GM21360 (cell line): ENCODE data around the gene PSMA2.

Experiments used
- ATAC-seq: cut with Tn5 transposase; IDR thresholded peaks from one replicate; pipeline ENCODE4 v1.9.1; 2021; ENCODE audit warnings: mild to moderate bottlenecking, moderate library complexity; ENCODE audit not compliant: unreplicated experiment

The PSMA2 gene

GRCh38 chr7:42940985-42941847, 9.2 kb upstream of the PSMA2 start:
- ATAC-seq: peak; percentile 52

- no peak for ATAC-seq
These were observed 7.7 kb upstream of the PSMA2 start for GRCh38 chr7:42939457-42940240.

GRCh38 chr7:42935861-42936260, 3.9 kb upstream of the PSMA2 start:
- no peak for ATAC-seq

GRCh38 chr7:42934291-42934690, 2.3 kb upstream of the PSMA2 start:
- ATAC-seq: no peak

GRCh38 chr7:42932811-42933591, 1.0 kb upstream of the PSMA2 start:
- no peak for ATAC-seq

- no peak for ATAC-seq
These were observed 534 bp downstream of the PSMA2 start for GRCh38 chr7:42931447-42931833.

GRCh38 chr7:42930889-42931288, 1.1 kb downstream of the PSMA2 start:
- no peak for ATAC-seq

GRCh38 chr7:42929449-42929848, 2.5 kb downstream of the PSMA2 start:
- ATAC-seq: no peak

- ATAC-seq: no peak
These were observed 3.2 kb downstream of the PSMA2 start for GRCh38 chr7:42928754-42929153.

GRCh38 chr7:42926204-42926603, 5.8 kb downstream of the PSMA2 start:
- no peak for ATAC-seq

GRCh38 chr7:42925630-42926029, 6.3 kb downstream of the PSMA2 start:
- ATAC-seq: no peak

- ATAC-seq: no peak
These were observed 7.6 kb downstream of the PSMA2 start for GRCh38 chr7:42924223-42924838.

- ATAC-seq: no peak
These were observed 9.8 kb downstream of the PSMA2 start for GRCh38 chr7:42922017-42922753.

GRCh38 chr7:42915356-42915755, 16.6 kb downstream of the PSMA2 start:
- ATAC-seq: no peak

GRCh38 chr7:42914421-42915045, 17.4 kb downstream of the PSMA2 start:
- ATAC-seq: no peak

GRCh38 chr7:42914009-42914408, 18.0 kb downstream of the PSMA2 start:
- no peak for ATAC-seq

GRCh38 chr7:42913591-42913990, 18.4 kb downstream of the PSMA2 start:
- ATAC-seq: no peak

GRCh38 chr7:42911454-42912447, 20.2 kb downstream of the PSMA2 start, which contains the start of gene C7orf25:
Gene C7orf25 (minus strand): TSS chr7:42912070. CDS start chr7:42910900, 1,170 bp downstream.
- ATAC-seq: peak; percentile 91
